OCI-LY3 (cell line): ENCODE measurements around the gene CECR2.

Experiments
- H2AFZ ChIP-seq: fragments of 200-600, 300-600 bp; shearing (Covaris generic); 2 replicates; pipeline ENCODE4 v1.6.0; 2014; ENCODE audit warnings: antibody characterized with exemption, low read depth, low read length
- H3K27ac ChIP-seq: fragments of 200-600, 300-600 bp; sonication (generic); 2 replicates; pipeline ENCODE4 v1.5.1; 2014; ENCODE audit warnings: mild to moderate bottlenecking, low read length, moderate library complexity, mixed read lengths
- H3K27me3 ChIP-seq: fragments of 200-600, 300-600 bp; sonication (generic); 2 replicates; pipeline ENCODE4 v1.6.1; 2014; ENCODE audit warnings: low read depth, low read length, mixed read lengths
- H3K36me3 ChIP-seq: fragments of 200-600, 300-600 bp; sonication (generic); replicated peaks from 2 replicates; pipeline ENCODE3; 2014; ENCODE audit warnings: low read depth, low read length, mixed read lengths
- H3K4me1 ChIP-seq: fragments of 300-600, 200-600 bp; sonication (generic); 2 replicates; pipeline ENCODE4 v1.6.1; 2014; ENCODE audit warnings: low read length, mixed read lengths
- H3K4me2 ChIP-seq: fragments of 200-600, 300-600 bp; sonication (generic); 2 replicates; pipeline ENCODE4 v1.6.1; 2014; ENCODE audit warnings: low read length, mixed read lengths
- H3K4me3 ChIP-seq: fragments of 300-600, 200-600 bp; sonication (generic); 2 replicates; pipeline ENCODE4 v1.5.1; 2014; ENCODE audit warnings: antibody characterized with exemption, mild to moderate bottlenecking, low read length, moderate library complexity
- H3K79me2 ChIP-seq: fragments of 300-600, 200-600 bp; shearing (Covaris generic); 2 replicates; pipeline ENCODE4 v1.6.1; 2014; ENCODE audit warnings: mild to moderate bottlenecking, low read length, mixed read lengths
- H3K9ac ChIP-seq: fragments of 300-600, 200-600 bp; shearing (Covaris generic); 2 replicates; pipeline ENCODE4 v1.6.0; 2014; ENCODE audit warnings: mild to moderate bottlenecking, low read length, moderate library complexity
- H3K9me3 ChIP-seq: fragments of 200-600, 300-600 bp; shearing (Covaris generic); 2 replicates; pipeline ENCODE4 v1.6.1; 2014; ENCODE audit warnings: low read length, mixed read lengths; ENCODE audit not compliant: insufficient read depth
- H4K20me1 ChIP-seq: fragments of 200-600, 300-600 bp; sonication (generic); 2 replicates; pipeline ENCODE4 v1.6.1; 2016; ENCODE audit warnings: low read length, mixed read lengths; ENCODE audit not compliant: insufficient read depth
- CTCF ChIP-seq: fragments of 200-600, 300-600 bp; sonication (generic); IDR thresholded peaks from 2 replicates; pipeline ENCODE4 v1.5.1; 2014; ENCODE audit warnings: antibody characterized with exemption, low read length, low read depth
- EZH2phosphoT487 ChIP-seq: fragments of 200-600 bp; shearing (Covaris generic); IDR thresholded peaks from 2 replicates; pipeline ENCODE4 v1.6.1; 2018; ENCODE audit warnings: antibody characterized with exemption, mixed run types, low read depth

CECR2 gene

GRCh38 chr22:17496841-17497240 lies 127.6 kb downstream of the CECR2 start:
- Histone ChIP-seq H3K36me3 (no peaks in the 10 kb centered on the region), H3K27ac (peak overlapping the region; percentile 45; the same call in 1 of the 2 replicates), H2AFZ (peak overlapping the region; percentile 60; the same call in 1 of the 2 replicates), H3K79me2 (no peaks in the 10 kb centered on the region), H3K4me2 (peak overlapping the region; percentile 62), H3K27me3 (no peaks in the 10 kb centered on the region), H3K9ac (peak overlapping the region; percentile 35; the same call in 1 of the 2 replicates), H4K20me1 (no peaks in the 10 kb centered on the region), H3K4me1 (peaks cover 22% of the 10 kb centered on the region), H3K4me3 (peak overlapping the region; percentile 48), H3K9me3 (no peaks in the 10 kb centered on the region)
- TF ChIP-seq EZH2phosphoT487: no peak
- no peak for TF ChIP-seq CTCF

GRCh38 chr22:17501679-17502285 lies 132.5 kb downstream of the CECR2 start:
- peak overlapping the region; percentile 68; the same call in 1 of the 2 replicates for H2AFZ ChIP-seq
- H3K4me3 ChIP-seq: peak overlapping the region; percentile 70
- no peak overlapping the region for H3K27ac ChIP-seq
- H3K4me2 ChIP-seq: peak overlapping the region; percentile 79
- H3K4me1 ChIP-seq: peaks cover 18% of the 10 kb centered on the region
- H3K36me3 ChIP-seq: no peaks in the 10 kb centered on the region
- peak overlapping the region; percentile 47 for H3K9ac ChIP-seq
- H3K27me3 ChIP-seq: no peaks in the 10 kb centered on the region
- H3K79me2 ChIP-seq: no peaks in the 10 kb centered on the region
- no peaks in the 10 kb centered on the region for H4K20me1 ChIP-seq
- TF ChIP-seq CTCF: peak; percentile 96
- no peak for TF ChIP-seq EZH2phosphoT487
- no peaks in the 10 kb centered on the region for H3K9me3 ChIP-seq

GRCh38 chr22:17508110-17508509 lies 138.8 kb downstream of the CECR2 start:
- Histone ChIP-seq H3K36me3 (no peaks in the 10 kb centered on the region), H3K4me2 (no peak overlapping the region), H3K4me1 (no peaks in the 10 kb centered on the region), H3K4me3 (no peak overlapping the region), H3K9me3 (no peaks in the 10 kb centered on the region), H3K27me3 (peaks cover 9% of the 10 kb centered on the region; the same call in 1 of the 2 replicates), H2AFZ (no peak overlapping the region), H3K79me2 (no peaks in the 10 kb centered on the region), H3K9ac (no peak overlapping the region), H3K27ac (no peak overlapping the region), H4K20me1 (no peaks in the 10 kb centered on the region)
- TF ChIP-seq EZH2phosphoT487 (no peak), CTCF (no peak)

GRCh38 chr22:17512960-17513359 lies 143.7 kb downstream of the CECR2 start:
- Histone ChIP-seq H3K9me3 (no peaks in the 10 kb centered on the region), H3K27me3 (peaks cover 14% of the 10 kb centered on the region; the same call in 1 of the 2 replicates), H3K4me2 (no peak overlapping the region), H3K36me3 (no peaks in the 10 kb centered on the region), H3K27ac (no peak overlapping the region), H4K20me1 (no peaks in the 10 kb centered on the region), H2AFZ (no peak overlapping the region), H3K79me2 (no peaks in the 10 kb centered on the region), H3K4me1 (no peaks in the 10 kb centered on the region), H3K9ac (no peak overlapping the region), H3K4me3 (no peak overlapping the region)
- TF ChIP-seq CTCF (no peak), EZH2phosphoT487 (no peak)
